GM15510 (cell line): ENCODE measurements around the gene RNF181.

Experiments used
- POLR2A ChIP-seq: IDR thresholded peaks from 3 replicates; pipeline ENCODE4 v1.6.1; 2011; ENCODE audit warnings: borderline replicate concordance; ENCODE audit not compliant: insufficient read length; ENCODE audit errors: extremely low read depth

Gene RNF181

GRCh38 chr2:85584857-85585780 is 10.4 kb upstream of the RNF181 start:
- TF ChIP-seq POLR2A = no peak

DNA sequence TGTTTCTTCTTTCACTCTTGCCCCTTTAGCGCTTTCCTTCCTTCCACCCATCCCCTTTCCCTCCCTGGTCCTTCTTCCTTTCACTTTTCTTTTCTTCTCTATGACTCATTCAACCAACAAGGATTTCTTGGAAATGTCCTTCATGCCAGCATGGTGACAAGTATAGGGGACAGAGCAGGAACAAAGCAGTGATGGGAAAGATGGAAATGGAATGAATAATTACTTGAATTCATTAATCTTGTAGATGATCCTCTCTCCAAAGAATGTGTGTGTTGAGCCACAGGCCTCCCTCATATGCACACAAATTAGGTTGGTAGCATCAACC is 9.8 kb upstream of the RNF181 start:
- TF ChIP-seq POLR2A = no peak

DNA sequence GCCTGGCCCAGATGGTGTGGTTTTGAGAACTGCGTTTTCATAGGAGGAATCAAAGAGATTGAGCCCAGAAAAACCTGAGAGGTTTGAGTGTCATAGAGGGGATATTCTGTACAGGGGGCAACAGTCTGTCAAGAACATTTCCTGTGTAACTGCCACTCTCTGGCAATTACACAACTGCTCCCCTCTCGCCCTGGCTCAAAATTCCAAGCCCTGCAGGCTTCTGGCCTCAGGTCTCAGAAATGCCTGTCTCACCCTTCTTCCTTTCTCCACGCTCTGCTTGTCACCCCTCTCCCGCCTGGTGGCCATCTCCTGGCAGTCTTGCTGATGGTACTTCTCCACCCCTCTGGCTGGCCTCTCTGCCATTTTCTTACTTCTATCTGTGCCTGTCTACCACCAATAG is 7.3 kb upstream of the RNF181 start:
- no peak for TF ChIP-seq POLR2A

DNA sequence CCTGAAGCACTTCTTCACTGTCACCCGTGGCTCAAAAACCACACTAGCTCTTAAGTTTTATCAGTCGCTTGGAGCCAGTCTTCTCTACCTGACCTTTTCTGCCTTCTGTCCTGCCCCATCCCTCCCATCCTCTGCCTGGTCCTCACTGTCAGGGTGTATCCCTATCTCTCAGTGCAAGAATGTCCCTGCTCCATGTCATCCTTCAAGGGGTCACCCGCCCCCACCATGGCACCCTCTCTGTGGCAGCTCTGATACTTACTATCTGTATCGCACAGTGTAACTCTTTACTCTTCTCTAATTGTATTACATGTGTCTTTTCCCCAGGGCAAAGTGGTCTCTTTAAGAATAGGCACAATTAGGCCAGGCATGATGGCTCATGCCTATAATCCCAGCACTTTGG is 6.9 kb upstream of the RNF181 start:
- TF ChIP-seq POLR2A = no peak

DNA sequence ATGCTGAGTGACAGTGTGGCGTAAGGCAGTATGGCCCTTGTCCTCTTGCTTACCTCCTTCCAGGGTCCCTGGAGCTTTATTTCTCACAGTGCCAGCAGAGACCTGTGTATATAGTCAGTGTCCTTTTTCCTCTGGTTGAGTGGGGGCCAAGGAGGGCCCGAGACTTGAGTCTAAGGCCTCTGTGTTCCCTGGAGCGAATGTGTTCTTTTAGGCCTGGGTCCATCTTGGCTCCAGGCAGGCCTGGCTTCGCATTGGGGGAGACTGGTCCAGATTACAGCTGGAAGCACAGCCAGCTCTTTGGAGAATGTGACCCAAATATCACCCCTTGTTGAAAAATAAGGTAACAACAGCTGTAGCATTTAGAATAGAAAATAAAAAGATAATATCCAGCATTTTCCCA is 6.4 kb upstream of the RNF181 start:
- TF ChIP-seq POLR2A = no peak

DNA sequence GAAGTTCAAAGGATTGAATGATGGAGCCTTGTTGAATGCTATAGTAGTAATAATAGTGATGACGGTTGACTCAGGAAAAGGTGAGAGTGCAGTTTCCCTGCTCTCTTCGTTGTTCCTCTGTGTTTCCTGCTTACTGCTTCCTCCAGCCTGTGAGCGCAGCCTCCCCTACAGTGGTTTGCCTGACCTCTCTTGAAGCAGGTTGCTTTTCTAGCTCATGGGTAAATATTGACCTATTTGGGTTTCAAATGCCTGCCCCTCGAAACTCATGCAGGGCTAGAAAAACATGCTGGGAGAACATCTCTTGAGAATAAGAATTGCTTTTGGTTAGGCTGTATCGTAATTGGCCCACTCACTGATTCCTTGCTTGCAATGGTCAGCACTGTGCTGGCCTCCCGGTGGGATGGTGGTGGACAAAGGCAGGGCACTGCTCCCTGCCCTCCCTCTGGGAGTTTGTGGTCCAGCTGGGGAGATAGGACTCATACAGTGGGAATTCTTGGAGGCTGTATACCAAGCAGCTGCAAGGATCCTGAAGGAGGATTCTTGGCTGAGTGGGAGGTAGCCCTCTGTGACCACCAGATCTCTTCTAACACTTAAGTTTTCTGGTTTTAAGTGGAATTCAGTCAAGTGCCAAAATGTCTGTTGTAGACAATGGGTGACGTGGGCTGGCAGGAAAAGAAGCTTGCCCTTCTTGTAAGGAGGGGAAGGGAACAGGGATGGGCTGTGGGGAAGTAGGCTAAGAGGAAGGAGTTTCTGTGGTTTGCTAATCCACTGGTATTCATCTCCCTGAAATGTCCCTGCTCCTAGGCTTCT is 5.4 kb upstream of the RNF181 start:
- no peak for TF ChIP-seq POLR2A

GRCh38 chr2:85590950-85591349 is 4.6 kb upstream of the RNF181 start:
- no peak for TF ChIP-seq POLR2A

DNA sequence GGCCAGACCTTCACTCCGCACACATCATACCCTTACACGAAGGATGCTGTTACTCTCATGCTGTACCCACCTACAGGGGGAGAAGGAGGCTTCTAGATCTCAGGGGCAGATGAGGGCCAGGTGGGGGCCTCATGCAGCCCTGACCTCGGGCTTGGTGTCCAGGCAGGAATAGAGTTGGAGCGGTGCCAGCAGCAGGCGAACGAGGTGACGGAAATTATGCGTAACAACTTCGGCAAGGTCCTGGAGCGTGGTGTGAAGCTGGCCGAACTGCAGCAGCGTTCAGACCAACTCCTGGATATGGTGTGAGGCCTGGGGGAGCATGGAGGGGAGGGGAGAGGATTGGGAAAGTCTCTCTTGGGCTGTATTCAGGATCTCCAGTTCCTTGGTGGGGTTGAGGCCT is 4.0 kb upstream of the RNF181 start:
- TF ChIP-seq POLR2A = no peak

GRCh38 chr2:85593023-85593422 is 2.5 kb upstream of the RNF181 start:
- peak; percentile 19 for TF ChIP-seq POLR2A

DNA sequence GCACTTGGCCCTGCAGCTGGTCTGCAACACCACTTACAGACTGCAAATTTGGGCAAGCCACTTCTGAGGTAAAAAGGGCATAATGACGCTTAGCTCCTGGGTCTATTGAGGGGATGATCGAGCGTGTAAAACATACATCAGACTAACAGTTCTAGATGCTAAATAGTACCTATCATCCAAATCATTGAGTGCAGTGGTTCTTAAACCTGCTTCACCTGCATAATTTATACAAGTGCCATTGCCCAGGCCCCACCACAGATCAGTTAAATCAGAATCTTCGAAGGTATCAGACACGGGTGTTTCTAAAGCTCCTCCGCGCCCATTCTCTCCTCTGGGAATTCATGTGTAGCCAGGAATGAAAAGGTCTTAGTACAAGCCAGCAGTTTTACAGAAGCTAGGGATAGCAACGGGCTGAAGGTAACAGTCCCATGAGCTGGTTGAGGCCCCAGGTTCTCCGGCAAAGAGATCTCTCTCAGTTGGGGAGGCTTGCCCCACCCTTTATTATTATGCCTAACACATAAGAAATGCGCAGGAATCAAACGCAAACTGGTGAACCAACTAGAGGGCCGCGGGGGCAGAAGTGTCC is 737 bp upstream of the RNF181 start:
- no peak for TF ChIP-seq POLR2A

- TF ChIP-seq POLR2A = no peak
These were observed 435 bp downstream of the RNF181 start for GRCh38 chr2:85596026-85596333.

DNA sequence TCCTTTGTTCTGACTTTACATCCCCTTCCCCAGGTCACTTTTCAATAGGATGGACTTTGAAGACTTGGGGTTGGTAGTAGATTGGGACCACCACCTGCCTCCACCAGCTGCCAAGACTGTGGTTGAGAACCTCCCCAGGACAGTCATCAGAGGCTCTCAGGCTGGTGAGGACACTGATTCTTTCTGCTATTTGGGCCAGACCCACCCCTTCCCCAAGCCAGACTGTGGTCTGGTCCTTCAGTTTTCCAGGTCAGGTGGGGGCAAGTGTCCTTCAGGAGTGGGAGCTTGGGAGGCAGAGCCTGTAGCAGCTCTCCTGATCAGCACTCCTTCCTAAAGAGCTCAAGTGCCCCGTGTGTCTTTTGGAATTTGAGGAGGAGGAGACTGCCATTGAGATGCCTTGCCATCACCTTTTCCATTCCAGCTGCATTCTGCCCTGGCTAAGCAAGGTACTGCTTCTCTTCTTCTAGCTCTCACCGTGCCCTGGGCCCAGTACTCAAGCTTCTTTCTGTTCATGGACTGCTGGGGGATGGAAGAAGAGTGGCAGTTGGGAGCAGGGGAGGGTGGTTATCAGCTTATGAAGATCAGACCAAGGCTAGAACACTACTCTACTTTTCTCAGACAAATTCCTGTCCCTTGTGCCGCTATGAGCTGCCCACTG is 1.1 kb downstream of the RNF181 start:
- no peak for TF ChIP-seq POLR2A

GRCh38 chr2:85597241-85597640 is 1.7 kb downstream of the RNF181 start:
- TF ChIP-seq POLR2A = no peak

DNA sequence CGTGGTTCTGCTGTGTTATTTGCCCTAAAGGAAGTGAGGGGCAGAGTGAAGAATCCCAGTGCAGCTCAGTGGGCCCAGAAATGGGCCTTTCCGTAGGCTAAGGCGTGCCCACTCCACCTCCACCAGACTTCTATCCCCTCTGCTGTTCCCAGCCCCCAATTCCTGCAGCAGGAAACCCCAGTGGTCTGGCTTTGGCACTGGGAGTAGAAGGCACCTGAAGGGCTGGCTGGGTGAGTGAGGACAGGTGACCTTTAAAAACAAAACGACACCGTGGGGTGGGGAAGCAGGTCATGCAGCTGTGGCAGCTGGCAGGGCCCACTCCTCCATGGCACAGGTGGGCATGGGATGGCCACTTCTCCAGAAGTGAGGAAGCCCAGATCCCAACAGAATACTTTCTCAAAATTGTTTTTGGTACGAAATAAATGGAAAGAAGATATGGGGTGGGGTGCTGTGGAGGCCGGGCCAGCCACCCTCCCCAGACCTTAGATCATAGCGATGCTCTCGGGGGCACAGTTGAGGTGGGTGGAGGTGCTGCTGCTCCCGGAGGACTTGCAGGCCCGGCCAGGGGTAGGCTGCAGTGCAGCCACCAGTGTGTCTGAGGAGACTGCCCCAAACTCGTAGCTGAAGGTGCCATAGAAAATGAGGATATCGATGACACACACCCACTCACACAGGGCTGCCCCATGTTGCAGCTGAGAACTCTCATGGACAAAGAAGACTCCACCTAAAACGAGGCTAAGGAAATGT is 3.2 kb downstream of the RNF181 start:
- no peak for TF ChIP-seq POLR2A
